NCI-H446 treated with DMSO at 0.1 percent for 48 hours (cell line): ENCODE data around the gene NCK2.

Experiments
- DNase-seq: peaks from one replicate; lab custom pipeline; 2025; lab: John Stamatoyannopoulos, UW

Gene NCK2

DNA sequence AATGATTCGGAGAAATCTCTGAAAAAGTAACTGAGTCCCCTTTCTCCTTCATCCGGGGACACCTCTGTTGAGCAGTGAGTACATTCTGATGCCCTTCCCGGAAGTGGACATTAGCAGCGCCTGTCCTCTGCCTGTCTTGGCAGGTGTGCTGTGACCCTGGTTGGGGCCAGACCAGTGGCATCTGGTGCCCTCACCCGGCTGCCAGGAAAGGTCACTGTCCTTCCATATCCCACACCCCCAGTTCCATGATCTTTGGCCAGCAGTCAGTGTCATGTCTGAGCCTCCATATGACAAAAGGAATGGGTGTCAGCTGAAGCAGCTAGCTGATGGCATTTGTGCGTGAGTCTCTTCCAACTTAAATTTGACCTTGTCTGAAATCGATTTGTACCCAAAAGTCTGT, 128.1 kb downstream of the NCK2 start:
- DNase-seq: no peak

DNA sequence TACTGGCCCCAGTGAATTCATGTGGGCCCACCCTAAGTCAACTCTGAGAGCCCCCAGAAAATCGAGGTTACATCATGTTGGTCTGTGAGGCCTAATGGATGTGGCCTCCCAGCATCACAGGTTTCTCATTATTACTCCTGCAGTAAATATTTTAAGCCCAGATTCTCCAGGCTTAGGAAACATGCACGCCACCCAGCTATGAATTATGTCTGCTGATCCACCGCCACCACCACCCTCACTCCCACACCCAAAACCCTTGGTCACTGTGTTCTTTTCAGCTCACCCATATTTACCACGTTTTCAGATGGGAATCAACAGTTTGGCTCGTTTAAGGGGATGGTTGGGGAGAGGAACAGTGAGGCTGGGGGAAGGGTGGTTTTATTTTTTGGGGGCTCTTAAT, 128.6 kb downstream of the NCK2 start:
- DNase-seq: no peak

DNA sequence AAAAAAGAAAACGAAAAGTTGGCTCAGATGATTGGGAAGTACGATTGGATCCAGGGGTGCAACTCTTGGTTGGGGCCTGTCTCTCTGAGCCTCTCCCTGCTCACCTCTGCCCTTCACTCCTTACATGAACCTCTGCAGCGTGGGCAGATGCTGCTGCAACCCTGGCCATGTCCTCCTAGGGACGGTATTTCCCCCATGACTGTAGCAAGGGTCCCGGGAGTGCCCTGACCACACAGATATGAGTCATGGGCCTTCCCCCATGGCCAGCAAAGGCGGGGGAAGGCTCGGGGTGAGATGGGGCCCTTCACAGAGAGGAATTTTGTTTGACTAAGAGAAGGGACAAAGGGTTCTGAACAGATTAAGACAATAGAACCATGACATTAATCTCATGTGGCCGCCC, 129.0 kb downstream of the NCK2 start:
- no peak for DNase-seq

DNA sequence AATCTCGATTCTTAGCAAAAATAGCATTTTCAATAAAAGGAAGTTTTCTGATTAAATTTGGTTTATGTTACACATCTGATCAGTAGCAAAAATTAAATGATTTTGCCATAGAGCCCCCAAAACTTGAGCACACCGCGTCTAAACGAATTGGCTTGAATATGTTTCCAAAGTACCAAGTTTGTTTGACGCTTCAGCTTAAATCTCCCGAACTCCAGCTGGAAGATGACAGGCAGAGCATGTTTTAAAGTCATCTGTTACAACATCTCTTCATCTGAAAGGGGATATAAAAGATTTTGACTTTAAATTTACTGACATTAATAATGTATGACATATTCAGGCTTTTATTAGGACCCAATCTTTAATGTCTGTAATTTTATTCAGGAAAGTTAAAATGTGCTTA, 129.8 kb downstream of the NCK2 start:
- no peak for DNase-seq

DNA sequence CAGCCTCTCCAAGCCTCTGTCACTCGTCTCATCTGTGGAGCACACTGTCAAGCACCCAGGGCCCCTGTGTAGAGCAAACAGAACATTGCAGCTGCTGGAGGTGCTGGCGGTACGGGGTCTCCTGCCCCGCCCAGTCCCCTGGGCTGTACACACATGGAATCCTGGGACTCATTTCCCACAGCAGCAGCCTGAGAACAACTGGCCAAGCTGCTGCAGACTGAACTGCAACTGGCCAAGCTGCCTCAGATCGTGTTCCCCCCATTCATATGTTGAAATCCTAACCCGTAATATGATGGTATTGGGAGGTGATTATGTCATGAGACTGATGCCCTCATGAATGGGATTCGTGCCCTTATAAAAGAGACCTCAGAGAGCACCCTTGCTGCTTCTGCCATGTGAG, 130.5 kb downstream of the NCK2 start:
- no peak for DNase-seq

DNA sequence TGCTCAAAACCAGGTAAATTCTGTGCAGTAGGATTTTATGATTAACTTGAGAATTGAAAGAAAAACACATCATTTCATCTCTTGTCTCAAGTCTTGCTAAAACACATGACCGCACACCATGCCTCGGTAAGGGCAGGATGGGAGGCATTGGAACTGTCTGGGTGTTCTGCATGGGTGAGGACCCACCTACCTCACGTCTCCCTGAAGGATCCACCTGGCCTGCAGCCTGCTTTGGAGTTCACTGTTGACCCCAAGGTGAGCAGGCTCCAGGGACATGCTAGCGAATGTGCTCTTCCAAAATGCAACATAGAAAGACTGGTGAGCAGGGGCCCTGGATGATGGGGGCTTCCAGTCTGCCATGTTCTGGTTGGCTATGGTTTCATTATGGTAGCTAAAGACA, 131.5 kb downstream of the NCK2 start:
- no peak for DNase-seq

DNA sequence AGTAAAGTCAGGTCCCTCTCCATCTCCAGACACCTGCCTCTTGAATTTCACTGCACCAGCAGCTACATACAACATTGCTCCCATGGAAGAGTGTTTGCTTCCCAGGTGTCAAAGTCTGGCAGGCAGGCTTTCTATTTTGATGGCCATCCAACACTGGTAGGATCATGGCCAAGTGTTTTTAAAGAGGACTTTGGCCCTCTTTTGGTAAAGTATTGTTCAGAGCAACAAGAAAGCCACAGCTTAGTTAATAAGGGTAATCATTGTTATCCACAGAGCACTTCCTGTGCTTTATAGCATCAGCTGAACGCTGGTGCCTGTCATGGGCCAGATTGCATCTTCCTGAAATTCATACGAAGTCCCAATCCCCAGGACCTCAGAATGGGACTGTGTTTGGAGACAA, 133.2 kb downstream of the NCK2 start:
- DNase-seq: no peak

DNA sequence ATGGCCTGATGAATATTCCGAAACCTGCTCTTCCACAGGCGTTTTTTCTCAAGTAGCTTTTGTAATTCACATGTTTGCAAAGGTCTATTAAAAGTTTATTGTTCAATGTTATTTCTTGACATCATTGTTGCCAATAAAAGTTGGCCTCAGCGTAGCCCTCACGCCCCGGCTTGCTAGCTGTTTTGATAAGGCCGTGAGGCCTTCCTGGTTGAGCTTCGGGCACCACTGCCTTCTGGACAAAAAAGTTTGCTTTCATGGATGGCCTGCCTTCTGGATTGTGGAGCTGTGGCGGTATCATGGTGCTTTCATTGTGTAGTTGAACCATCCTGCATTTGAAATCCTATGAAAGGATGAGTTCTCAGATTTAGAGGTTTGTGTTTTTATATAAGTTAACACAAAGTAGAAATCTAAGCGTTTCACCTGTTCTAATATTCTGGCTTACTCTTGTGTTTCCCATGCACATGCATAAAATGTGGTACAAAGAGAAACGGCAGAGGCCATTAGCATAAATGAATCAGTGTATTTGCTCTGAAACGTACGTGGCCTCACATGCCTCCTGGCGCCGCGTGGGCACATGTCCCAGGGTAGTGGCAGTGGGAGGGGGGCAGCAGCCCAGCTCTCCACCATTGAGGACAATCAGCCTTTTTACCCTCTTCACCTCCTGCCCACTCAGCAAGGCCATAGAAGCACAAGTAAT, 134.5 kb downstream of the NCK2 start:
- no peak for DNase-seq

DNA sequence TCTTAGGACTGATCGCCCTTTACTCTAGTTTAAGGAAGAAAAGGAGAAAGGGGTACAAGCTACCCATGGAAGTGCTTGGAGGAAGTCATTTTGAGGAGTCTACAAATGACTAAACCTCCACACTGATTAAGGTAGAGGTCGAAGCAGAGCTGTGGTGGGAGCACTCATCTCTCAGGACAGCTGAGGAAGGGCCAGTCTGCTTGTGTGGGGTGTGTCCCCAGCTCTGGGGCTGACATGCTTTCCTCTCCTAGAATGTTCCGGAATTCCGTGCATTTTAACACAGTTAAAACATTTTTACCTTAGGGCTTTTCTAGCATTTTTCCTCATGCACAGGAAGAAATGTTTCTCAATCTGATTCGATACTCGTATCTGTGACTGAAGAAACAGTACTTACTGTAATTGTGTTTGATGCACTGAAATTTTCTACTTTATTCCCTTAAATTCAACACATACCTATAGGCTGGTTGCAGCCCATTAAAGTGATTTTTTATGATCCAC, 135.1 kb downstream of the NCK2 start:
- DNase-seq: no peak

DNA sequence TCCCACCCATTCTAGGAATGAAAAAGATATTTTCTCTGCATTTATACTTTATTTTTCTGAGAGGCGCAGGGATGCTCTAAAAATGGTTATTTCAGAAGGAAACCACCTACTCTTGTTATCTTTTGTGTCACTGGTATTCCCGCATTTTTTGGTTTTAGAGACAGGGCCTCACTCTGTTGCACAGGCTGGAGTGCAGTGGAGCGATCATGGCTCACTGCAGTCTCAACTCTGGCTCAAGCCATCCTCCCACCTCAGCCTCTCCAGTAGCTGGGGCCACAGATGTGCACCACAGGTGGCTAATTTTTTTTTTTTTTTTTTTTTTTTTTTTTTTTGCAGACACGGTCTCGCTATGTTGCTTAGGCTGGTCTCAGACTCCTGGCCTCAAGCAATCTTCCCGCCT, 135.9 kb downstream of the NCK2 start:
- no peak for DNase-seq

DNA sequence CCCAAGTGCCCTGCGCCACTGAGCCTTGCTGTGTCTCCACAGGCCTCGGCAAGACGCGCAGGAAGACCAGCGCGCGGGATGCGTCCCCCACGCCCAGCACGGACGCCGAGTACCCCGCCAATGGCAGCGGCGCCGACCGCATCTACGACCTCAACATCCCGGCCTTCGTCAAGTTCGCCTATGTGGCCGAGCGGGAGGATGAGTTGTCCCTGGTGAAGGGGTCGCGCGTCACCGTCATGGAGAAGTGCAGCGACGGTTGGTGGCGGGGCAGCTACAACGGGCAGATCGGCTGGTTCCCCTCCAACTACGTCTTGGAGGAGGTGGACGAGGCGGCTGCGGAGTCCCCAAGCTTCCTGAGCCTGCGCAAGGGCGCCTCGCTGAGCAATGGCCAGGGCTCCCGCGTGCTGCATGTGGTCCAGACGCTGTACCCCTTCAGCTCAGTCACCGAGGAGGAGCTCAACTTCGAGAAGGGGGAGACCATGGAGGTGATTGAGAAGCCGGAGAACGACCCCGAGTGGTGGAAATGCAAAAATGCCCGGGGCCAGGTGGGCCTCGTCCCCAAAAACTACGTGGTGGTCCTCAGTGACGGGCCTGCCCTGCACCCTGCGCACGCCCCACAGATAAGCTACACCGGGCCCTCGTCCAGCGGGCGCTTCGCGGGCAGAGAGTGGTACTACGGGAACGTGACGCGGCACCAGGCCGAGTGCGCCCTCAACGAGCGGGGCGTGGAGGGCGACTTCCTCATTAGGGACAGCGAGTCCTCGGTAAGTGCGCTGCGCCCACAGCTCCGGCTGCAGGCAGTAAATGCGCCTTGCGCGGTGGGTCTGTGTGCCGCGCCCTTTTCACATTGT, 136.8 kb downstream of the NCK2 start:
- DNase-seq: no peak

DNA sequence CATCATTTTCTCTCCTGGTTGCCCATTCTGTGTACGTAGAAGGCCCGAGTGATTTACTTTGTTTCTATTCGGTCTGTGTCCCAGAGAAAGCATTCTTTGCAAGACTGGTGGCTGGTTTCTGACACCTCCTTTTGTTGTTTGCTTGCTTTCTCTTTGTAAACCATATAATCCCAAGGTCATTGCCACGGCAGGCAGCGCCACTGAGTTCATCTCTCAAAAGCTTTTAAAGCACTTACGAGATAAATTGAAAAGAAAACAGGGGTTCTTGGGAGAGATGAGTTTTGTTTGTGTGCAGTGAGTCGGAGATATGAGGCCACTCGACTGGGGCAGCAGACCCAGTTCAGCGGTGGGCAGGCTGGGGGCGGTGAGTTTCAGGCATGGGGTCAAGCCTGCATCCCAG, 137.6 kb downstream of the NCK2 start:
- no peak for DNase-seq

DNA sequence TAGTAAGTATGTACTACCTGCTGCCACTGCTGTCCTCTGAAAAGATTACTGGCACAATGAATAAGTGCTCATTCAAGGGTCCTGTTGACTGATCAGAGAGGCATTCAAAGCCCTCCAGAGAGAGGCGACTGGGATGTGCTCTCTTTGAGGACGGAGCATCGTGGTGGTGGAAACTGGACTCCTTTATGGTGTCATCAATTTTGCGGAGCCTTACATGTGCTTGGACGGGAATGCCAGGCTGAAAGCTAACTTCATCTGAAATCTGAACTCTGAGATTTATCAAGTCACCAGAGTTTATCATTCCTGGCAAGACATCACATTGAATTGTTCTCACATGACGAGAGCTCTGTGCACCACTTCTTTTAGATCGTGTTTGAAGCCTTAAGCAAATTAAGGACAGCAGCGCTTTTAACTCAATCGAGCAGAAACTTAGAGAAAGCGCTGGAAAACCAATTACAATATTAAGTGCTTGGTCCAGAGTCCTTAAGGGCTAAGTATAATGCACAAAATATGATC, 138.3 kb downstream of the NCK2 start:
- DNase-seq: no peak

DNA sequence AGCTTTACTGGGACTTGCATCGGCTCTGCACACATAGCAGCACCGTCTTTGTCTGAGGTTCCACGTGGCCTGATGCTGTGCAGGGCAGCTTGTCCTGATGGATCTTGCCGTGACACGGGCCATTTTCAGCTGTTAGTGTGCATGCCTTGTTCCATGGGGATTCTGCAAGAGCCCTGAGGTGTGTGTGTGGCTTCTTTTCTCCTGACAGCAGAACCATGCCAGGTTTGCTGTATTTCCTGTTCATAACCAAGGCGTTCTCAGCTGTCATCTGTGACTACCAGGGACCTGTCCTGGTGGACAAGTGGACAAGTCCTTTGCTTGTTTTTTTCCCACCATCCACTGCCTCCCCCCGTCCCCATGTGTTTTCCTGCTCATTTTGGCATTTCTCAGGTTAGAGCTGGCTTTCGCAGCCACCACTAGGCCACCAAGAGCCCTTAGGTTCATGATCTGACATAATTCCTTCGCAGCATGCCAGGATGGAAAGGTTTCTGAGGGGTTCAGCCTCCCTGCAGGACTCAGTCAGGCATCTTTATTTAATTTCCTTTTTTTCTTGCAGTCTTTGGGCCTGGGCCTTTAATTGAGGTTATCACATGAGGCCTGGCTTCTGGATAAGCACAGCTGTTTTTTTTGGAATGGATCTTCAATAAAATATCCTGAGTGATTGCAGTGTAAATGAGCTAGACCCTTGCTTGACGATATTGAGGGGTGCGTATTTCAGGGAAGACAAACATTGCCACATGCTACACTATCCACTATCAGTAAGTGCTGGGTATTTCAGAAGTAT, 139.4 kb downstream of the NCK2 start:
- DNase-seq: no peak

DNA sequence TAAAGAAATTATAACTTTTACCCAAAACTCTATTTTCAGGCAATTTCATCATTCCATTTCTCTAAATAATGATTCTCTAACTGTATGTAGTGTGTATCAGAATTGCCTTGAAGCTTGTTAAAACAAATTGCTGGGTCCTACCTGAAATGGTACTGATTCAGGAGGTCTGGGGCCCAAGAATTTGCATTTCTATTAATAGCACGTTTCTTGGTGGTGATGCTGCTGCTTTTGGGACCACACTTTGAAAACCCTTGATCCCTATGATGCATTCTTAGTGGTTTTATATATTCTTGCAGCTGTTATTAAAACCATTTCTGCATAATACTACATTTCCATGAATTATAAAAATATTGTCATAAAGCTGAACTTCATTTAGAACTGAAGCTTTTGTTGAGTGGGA, 140.7 kb downstream of the NCK2 start:
- no peak for DNase-seq

DNA sequence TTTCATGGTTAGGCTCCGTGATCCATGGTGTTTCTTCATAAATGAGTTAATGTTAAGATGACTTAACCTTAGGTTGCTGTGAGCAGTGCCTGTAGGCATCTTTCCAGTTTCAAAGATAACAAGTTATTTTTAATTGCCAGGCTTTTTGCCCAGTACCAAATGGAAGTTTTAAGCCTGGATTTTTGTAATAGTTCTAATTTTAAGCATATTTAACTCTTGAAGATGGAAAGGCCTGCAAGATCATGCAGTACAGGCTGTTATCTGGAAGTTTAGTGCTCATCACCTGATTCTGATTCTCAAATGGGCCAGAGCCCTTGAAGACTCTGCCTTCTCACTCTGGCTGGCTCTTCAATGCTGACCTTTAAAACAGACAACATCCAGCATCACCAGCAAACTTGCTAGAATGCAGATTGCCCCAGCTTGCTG, 141.3 kb downstream of the NCK2 start:
- no peak for DNase-seq

DNA sequence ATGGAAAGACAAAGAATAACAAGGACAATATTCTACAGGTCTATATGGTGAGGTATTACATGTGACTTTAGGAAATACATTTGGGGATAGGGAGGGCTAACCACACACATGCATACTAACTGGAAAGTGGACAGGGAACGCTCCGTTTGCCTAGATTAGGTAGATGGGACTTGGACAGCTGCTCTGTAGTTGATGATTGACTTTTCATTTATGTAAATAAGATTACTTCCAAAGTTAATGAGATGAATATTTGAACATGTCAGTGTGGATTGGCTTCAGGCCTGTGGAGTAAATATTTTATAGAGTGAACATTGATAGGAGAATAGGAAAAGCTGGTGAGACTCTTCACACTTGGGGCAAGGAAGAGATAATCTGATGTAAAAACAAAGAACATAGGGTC, 142.0 kb downstream of the NCK2 start:
- no peak for DNase-seq

DNA sequence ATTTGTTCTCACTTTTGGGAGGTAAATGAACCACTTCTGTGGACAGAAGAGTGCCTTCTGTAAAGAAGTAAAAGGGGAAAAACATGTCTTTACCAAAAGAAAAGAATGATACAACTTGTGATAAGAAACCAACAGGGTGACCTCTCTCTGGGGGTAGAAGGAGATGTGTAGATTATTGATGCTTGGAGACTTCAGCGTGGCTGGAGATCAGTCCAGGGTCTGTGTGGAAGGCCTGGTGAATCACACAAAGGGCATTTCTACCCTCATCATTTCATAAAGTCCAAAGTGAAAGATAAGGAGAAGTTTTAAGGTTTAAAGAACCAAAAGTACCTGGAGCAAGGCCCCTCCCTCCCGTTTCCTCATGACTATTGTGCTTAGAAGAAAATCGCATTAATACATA, 142.5 kb downstream of the NCK2 start:
- no peak for DNase-seq

DNA sequence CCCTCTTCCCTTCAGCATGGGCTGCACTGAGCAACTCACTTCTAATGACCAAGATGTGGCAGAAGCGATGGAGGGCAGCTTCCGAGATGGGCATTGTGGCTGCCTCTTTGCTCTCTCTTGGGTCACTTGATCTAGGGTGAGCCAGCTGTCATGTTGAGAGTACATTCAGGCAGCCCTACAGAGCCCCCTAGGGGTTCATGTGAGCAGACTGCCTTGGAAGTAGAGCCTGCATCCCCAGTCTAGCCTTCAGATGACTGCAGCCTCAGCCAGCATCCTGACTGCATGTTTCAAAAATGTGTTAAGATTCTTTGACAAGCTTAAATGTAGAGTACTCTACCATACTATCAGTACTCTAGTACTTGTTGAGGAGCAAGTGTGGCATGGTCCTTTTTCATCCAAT, 143.9 kb downstream of the NCK2 start:
- no peak for DNase-seq

DNA sequence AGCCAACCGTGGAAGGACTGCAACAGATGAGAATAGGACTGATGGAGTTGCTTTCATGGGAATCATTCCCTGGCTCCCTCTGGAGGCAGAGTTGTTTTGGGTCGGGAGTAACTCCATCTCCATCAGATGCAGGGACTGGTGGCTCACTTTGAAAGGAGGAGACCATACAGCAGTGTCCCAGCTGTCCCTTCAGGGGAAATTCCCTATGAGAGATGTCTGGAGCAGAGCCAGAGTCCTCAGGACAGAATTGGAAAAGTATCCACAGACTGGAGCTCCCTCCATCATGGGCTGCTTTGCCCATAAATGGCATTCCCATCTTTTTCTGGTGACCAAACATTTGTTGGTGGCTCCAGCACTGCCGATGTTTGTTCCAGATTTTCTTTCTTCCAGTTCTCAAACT, 144.3 kb downstream of the NCK2 start:
- no peak for DNase-seq

DNA sequence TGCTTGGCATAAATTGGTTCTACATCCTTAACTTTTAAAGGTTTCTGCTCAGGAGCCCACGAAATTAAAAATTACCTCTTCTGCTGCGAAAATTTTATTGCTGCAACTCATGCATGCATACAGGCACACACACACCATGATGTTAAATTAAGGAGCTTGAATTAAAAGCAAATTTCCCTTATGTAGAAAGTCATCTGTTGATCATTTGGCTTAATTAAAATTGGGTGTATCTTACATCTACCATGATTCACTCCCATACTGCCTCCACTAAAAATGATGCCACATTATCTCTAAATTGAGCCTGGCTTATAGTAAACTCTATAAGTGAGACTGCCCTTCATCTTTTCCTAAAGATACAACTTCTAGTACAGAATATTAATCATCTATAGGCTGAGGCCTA, 145.4 kb downstream of the NCK2 start:
- no peak for DNase-seq

DNA sequence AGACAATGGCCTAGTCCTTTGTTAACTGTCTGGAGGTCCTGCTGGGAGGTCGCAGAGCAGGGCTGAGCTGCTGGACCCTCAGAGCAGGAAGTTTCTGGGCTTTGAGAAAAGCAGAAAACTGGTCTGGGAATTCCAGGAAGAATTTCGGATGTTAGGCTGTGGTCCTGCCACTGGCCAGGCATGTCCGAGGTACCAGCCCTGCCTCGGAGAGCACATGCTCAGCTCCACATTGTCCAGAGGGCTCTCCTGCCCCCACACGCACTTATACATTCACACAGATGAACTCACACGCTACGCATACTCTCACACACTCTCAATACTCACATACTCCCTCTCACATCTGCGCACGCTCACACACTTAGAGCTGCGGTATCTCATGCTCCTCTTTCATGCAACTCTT, 146.1 kb downstream of the NCK2 start:
- DNase-seq: no peak
